Measurements from ENCODE around the gene EVI2A.
"Not testable (repeated sequence)": the region's sequence is repeated elsewhere in the genome, so short reads cannot be mapped to it uniquely, and the experiment has no call there.

EVI2A gene

GRCh38 chr17:31291820-31292219 is 29.6 kb downstream of the EVI2A start:
- Histone ChIP-seq H3K36me3 (ENCODE audit: control insufficient read depth, insufficient read depth, low read length) (no peaks in the 10 kb centered on the region), H3K9ac (no peak overlapping the region), H3K27ac (no peak overlapping the region), H3K4me2 (ENCODE audit: low read length) (no peak overlapping the region), H2AFZ (no peak overlapping the region), H3K4me1 (no peaks in the 10 kb centered on the region), H3K27me3 (ENCODE audit: control insufficient read depth, insufficient read depth, low read length) (no peaks in the 10 kb centered on the region), H3K79me2 (no peaks in the 10 kb centered on the region), H3K4me3 (ENCODE audit: low read depth, low read length) (no peak overlapping the region), H3K9me3 (ENCODE audit: control insufficient read depth, low read length) (no peaks in the 10 kb centered on the region)
- no peak for TF ChIP-seq CTCF (IDR thresholded peaks at IDR 0.05)

DNA sequence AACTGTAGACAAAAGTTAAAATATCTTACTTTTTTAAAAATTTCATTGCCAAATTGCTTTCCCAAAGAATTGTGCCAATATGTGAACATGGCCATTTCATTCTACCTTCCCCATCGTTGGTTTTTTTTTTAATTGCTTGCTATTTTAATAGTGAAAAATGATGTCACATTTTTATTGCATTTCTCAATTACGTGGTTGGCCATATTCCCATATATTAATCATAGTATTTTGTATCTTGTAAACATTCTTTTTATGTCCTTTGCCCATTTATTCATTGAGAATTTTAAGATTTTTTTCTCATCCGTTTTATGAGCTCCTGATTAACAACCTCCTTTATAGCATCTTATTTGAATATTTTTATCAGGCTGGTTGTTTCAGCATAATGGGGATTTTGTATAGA is 31.6 kb downstream of the EVI2A start:
- Histone ChIP-seq H3K4me1 (no peaks in the 10 kb centered on the region), H3K79me2 (no peaks in the 10 kb centered on the region), H3K36me3 (ENCODE audit: control insufficient read depth, insufficient read depth, low read length) (no peaks in the 10 kb centered on the region), H3K4me3 (ENCODE audit: low read depth, low read length) (no peak overlapping the region), H3K9me3 (ENCODE audit: control insufficient read depth, low read length) (no peaks in the 10 kb centered on the region), H3K4me2 (ENCODE audit: low read length) (no peak overlapping the region), H3K9ac (no peak overlapping the region), H2AFZ (no peak overlapping the region), H3K27me3 (ENCODE audit: control insufficient read depth, insufficient read depth, low read length) (no peaks in the 10 kb centered on the region), H3K27ac (no peak overlapping the region)
- TF ChIP-seq CTCF (IDR thresholded peaks at IDR 0.05) = no peak

DNA sequence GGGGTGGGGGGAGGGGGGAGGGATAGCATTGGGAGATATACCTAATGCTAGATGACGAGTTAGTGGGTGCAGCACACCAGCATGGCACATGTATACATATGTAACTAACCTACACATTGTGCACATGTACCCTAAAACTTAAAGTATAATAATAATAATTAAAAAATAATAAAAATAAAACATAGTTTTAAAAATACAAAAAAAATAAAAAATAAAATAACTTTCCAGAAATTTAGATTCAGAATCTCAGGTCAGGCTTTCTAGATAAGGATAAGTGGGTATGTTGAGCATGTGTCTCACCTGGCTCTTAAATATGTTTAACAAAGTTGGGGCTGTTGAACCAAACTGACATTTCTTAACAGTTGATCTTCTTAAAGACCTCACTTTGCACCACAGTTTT is 33.5 kb downstream of the EVI2A start:
- H3K36me3 ChIP-seq (ENCODE audit: control insufficient read depth, insufficient read depth, low read length); H3K27ac ChIP-seq; H3K9me3 ChIP-seq (ENCODE audit: control insufficient read depth, low read length); H3K79me2 ChIP-seq; H3K4me1 ChIP-seq; H3K4me2 ChIP-seq (ENCODE audit: low read length); H3K4me3 ChIP-seq (ENCODE audit: low read depth, low read length); H3K9ac ChIP-seq; H3K27me3 ChIP-seq (ENCODE audit: control insufficient read depth, insufficient read depth, low read length); H2AFZ ChIP-seq: not testable (repeated sequence)

DNA sequence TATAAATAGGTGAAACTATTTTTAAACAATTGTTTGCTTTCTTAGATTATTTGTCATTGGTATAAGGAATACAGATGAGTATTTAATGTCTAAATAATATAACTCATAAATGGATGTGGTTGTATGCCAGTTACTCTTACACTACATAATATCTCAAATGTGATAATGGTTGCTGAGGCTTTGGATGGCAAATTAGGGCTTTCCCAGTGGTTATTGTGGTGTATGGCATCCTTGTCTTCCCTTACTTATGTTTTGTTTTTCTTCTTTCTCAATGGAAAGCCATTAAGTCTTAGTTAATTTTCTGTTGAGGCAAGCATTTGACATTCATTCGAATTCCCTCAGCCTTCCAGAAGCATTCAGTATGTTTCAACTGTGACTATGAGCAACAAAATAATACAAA is 34.8 kb downstream of the EVI2A start:
- H3K27me3 ChIP-seq (ENCODE audit: control insufficient read depth, insufficient read depth, low read length) = no peaks in the 10 kb centered on the region
- no peak for TF ChIP-seq CTCF (IDR thresholded peaks at IDR 0.05)
- H3K27ac ChIP-seq = no peak overlapping the region
- no peak overlapping the region for H2AFZ ChIP-seq
- H3K4me1 ChIP-seq = no peaks in the 10 kb centered on the region
- H3K4me3 ChIP-seq (ENCODE audit: low read depth, low read length) = no peak overlapping the region
- no peaks in the 10 kb centered on the region for H3K79me2 ChIP-seq
- H3K36me3 ChIP-seq (ENCODE audit: control insufficient read depth, insufficient read depth, low read length) = no peaks in the 10 kb centered on the region
- no peaks in the 10 kb centered on the region for H3K9me3 ChIP-seq (ENCODE audit: control insufficient read depth, low read length)
- no peak overlapping the region for H3K4me2 ChIP-seq (ENCODE audit: low read length)
- H3K9ac ChIP-seq = no peak overlapping the region

- H3K27me3 ChIP-seq (ENCODE audit: control insufficient read depth, insufficient read depth, low read length) = no peaks in the 10 kb centered on the region
- H3K9ac ChIP-seq = no peak overlapping the region
- H3K36me3 ChIP-seq (ENCODE audit: control insufficient read depth, insufficient read depth, low read length) = no peaks in the 10 kb centered on the region
- no peaks in the 10 kb centered on the region for H3K4me1 ChIP-seq
- no peak overlapping the region for H3K4me3 ChIP-seq (ENCODE audit: low read depth, low read length)
- H3K9me3 ChIP-seq (ENCODE audit: control insufficient read depth, low read length) = no peaks in the 10 kb centered on the region
- H3K27ac ChIP-seq = no peak overlapping the region
- no peak overlapping the region for H2AFZ ChIP-seq
- H3K79me2 ChIP-seq = no peaks in the 10 kb centered on the region
- H3K4me2 ChIP-seq (ENCODE audit: low read length) = no peak overlapping the region
- TF ChIP-seq CTCF (IDR thresholded peaks at IDR 0.05) = no peak
Observed at GRCh38 chr17:31283841-31284240, 37.6 kb downstream of the EVI2A start.
